ENCODE measurements around the gene BCLAF1.
A peak's percentile ranks its signal among the peaks of the same experiment; 100 is the strongest.
"Not testable (repeated sequence)": the region's sequence is repeated elsewhere in the genome, so short reads cannot be mapped to it uniquely, and the experiment has no call there.

BCLAF1 gene

GRCh38 chr6:136308469-136308868, 18.8 kb upstream of the BCLAF1 start:
- DNase-seq, result not testable (repeated sequence)

GRCh38 chr6:136307351-136307750, 17.7 kb upstream of the BCLAF1 start:
- DNase-seq, result no peak

- DNase-seq, result no peak
Observed at GRCh38 chr6:136306466-136306865, 16.8 kb upstream of the BCLAF1 start.

GRCh38 chr6:136304410-136304809, 14.8 kb upstream of the BCLAF1 start:
- DNase-seq, result no peak

DNA sequence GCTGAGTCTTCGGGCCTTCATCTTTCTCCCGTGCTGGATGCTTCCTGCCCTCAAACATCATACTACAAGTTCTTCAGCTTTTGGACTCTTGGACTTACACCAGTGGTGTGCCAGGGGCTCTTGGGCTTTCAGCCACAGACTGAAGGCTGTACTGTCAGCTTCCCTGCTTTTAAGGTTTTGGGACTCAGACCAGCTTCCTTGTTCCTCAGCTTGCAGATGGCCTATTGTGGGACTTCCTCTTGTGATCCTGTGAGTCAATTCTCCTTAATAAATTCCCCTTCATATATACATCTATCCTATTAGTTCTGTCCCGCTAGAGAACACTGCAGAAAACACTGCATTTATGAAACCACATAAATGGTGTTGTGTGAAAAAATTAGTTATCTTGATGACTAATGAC, 13.9 kb upstream of the BCLAF1 start:
- DNase-seq, result no peak

DNA sequence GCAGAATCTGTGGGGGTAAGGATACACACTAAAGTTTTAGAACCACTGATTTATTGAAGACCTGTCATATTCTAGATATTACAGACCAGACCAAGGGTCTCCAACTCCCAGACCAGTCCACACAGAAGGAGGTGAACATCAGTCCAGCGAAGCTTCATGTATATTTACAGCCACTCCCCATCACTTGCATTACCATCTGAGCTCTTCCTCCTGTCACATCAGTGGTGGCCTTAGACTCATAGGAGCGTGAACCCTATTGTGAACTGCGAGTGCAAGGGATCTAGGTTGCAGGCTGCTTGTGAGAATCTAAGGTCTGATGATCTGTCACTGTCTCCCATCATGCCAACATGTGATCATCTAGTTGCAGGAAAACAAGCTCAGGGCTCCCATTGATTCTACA, 5.0 kb upstream of the BCLAF1 start:
- no peak for DNase-seq

DNA sequence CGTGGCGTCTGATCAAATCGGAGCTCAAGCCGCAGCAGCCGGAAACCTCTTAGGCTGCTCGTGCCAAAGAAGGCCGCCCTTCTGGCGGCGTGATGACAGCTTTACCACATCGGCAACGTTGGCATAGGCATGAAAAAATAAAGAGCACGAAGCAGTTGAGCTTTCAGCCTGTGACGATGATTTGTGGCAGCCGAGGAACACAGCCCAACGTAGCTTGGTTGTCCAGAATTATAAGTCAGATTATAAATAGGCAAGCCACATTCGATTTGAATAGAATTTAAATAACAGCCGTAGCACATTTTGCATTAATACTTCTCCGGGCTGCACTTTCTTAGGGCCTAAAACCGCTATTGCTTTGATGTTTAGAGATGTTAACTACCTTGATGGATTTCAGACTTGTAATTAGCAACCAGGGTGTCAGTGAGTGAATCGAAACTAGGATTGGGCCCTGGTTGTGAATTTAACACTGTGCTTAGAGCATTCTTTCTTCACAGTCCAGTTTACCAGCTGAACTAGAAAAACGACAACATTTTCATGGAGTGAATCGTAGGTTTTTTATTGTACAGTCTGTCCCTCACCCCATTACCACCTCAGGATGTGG, 864 bp upstream of the BCLAF1 start:
- peak; percentile 71 for DNase-seq

- peak; percentile 93 for DNase-seq
Observed at GRCh38 chr6:136289327-136289578, 393 bp downstream of the BCLAF1 start.

DNA sequence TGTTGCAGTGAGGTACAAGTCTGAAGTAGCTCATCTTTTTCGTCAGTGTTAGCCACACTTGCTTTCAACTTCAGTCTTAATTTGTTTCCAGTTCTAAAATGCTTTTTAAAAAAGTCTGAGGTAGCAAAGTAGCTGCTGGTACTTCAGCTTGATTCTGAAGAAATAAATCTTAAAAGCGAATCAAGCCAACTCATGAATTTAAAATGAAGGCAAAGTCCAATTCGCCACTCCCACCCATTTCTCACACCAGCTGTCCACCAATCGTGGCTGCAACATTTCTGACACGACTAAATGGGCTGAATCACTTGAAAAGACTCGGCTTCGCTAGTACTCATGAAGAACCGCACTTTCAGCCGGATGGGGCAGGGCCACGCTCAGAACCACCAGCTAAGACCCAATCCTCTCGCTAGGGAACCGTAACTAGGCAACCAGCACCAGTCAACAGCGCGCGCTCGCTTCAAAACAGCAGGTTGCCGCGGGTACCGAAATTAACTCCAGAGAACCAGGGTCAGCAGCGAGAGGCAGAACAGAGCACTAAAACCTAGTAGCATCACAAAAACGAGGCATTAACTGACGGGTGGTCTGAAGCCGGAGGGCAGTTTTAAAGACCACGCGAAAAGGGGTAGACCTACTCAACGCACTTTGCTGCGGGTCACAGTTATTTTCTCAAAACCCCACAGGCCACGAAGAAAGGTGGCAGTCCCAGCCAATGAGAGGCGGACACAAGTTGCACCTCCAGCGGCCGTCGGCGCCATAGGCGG, 900 bp downstream of the BCLAF1 start:
- peak; percentile 90 for DNase-seq

- no peak for DNase-seq
Observed at GRCh38 chr6:136284909-136285308, 4.7 kb downstream of the BCLAF1 start.

DNA sequence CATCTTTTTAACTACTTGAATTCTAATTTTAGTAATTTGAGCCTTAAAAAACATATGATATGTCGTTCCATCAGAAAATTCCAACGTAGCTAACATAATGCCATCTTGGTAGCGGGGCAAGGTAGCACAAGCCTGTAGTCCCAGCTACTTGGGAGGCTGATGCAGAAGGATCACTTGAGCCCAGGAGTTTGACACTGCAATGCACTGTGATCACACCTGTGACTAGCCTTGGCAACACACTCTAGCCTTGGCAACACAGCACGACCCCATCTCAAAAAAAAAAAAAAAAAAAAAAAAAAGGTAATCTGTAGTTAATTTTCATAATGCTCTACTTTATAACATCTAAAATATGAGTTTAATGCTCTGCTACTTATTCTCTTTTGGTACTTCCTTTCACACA, 6.7 kb downstream of the BCLAF1 start:
- DNase-seq, result no peak

DNA sequence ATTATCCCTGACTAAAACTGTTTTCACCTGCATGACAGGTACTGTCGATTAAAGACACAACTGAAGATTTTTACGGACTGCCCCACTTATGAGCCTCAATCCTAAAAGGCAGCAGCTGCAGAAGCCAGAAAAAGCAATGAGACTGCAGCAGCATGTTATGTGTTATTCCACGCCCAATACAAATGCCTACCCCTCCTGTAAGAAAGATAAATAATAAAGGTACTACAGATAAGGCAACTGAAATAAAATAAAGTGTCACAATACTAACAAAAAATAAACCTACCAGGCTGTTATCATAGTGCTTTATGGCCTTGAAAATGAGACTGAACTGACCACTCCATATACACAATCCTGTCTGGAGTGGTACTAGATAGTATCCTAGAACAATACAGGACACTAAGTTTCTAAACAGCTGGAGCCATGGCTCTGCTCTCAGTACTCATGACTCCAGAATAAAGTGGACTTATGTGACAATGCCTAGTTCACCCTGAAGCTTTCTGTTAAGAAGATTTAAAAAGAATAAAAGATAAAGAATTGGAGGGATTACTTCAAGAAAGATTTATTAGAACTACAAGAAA, 9.5 kb downstream of the BCLAF1 start:
- DNase-seq, result no peak

GRCh38 chr6:136274062-136274461, 15.6 kb downstream of the BCLAF1 start:
- no peak for DNase-seq

- no peak for DNase-seq
Observed at GRCh38 chr6:136265101-136265500, 24.5 kb downstream of the BCLAF1 start.

DNA sequence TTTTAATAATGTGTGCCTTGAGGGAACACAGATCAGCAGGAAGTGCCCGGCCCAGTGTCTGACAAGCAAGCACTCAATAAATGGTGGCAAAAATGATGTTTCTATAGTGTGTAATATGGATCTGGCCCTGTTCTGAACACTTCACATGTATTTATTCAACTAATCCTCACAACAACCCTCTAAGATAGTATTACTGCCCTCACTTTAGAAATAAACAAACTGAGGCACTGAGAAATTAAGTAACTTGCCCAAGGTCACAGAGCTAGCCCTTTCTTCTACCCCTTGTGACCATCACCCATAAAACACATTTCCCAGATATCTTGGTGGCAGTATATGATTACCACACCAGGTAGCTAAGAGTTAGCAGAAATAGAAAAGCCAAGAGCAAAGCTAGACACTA, 26.7 kb downstream of the BCLAF1 start:
- DNase-seq, result no peak

- no peak for DNase-seq
Observed at GRCh38 chr6:136254851-136255466, 34.7 kb downstream of the BCLAF1 start.

GRCh38 chr6:136253734-136254133, 35.9 kb downstream of the BCLAF1 start:
- no peak for DNase-seq

GRCh38 chr6:136252441-136252840, 37.2 kb downstream of the BCLAF1 start:
- no peak for DNase-seq

DNA sequence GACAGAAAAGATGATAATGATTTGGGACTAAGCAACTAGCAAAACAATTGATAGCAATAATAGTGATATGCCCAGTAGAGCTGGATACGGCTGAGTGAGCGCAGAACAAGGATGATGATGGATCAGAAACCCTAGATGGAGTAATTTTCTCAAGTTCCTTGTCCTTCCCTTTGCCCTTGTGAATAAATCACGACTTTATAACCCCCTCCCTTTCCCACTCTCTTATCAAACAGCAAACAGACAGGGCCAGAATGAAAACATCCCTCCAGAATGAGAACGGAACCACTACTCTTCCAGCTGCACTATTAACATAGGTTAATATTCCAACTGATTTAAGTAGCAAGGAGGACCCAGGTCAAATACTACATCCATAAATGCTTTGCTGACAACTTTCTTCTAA, 38.3 kb downstream of the BCLAF1 start:
- DNase-seq, result no peak

DNA sequence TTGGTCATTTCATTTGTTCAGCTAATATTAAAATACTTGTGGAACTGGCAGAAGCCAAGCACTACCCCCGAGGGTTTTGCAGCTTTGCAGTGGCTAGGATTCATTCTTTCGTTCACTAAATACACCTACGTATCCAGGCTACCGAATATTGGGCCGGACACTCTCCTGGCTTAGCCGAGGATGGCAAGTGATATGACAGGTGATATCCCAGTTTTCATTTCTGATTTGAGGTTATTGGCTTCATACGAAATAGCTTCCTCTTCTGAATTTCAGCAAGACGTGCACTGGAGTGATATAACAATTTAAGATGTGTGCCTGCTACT, 39.0 kb downstream of the BCLAF1 start:
- DNase-seq, result no peak

DNA sequence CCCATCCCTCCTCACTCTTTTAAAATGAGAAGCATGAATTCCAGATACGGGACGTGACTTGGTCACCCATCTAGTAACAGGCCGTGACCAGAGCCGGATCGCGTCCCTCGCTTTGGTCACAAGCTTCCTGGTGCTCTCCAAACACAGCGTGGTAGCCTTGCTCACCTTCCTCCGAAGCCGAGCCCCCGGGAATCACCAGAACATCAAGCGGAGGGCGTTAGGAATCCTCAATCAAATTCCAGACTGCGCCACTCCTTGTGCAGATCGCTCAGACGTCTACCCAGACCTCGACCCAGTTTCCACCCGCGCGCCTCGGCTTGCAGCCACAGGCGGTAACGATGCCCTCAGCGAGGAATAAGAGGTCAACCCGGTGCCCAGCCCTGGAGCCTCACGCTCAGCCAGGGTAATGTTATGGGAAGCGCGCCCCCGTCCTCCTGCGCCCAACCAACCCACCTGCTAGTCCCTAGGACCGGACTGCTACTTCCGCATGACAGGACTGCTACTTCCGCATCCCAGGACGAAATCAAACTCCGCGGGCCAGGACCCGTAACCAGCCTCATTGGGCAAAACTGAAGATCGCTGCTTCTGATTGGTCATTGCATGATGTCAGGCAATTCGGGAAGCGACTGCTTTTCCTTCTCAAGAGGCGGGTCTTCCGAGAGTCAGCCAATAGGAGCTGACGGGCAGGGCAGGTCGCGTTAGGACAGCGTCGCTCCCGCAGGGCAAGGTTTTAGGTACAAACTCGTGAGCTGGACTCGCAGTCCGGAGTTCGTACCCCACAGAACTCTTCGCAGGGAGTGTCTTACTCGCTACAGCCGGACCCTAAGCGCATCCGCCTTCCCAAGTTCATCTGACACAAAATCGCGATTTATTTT, 39.6 kb downstream of the BCLAF1 start, which contains the start of gene MTFR2:
Gene MTFR2 (minus strand): TSS at position 501 of the 875 bp plus-strand sequence. CDS start 1,212 bp downstream, outside the sequence.
- DNase-seq, result peak; percentile 100

- DNase-seq, result no peak
Observed at GRCh38 chr6:136249336-136249735, 40.3 kb downstream of the BCLAF1 start.

DNA sequence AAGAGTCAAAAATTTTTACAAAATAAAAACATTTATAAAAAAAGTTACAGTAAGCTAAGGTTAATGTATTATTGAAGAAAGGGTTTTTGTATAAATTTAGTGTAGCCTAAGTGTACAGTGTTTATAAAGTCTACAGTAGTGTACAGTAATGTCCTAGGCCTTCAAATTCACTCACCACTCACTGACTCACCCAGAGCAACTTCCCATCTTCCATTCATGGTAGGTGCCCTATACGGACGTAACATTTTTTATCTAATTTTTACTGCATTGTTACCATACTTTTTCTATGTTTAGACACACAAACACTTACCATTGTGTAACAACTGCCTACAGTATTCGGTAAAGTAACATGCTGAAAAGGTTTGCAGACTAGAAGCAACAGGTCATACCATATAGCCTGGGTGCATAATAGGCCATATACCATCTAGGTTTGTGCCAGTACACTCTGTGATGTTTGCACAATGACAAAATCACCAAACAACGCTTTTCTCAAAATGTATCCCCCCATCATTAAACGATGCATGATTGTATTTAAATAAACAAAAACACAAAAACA, 45.5 kb downstream of the BCLAF1 start:
- DNase-seq, result no peak
